HG03460 (cell line): ENCODE measurements around the gene ERI3.

Experiments used
- ATAC-seq: cut with Tn5 transposase; IDR thresholded peaks from one replicate; pipeline ENCODE4 v1.9.1; 2021; ENCODE audit not compliant: unreplicated experiment

The ERI3 gene

GRCh38 chr1:44354840-44355581 is at the start of gene ERI3:
Gene ERI3 (minus strand): TSS chr1:44355257. CDS start chr1:44355026, 231 bp downstream.
- peak; percentile 97 for ATAC-seq

DNA sequence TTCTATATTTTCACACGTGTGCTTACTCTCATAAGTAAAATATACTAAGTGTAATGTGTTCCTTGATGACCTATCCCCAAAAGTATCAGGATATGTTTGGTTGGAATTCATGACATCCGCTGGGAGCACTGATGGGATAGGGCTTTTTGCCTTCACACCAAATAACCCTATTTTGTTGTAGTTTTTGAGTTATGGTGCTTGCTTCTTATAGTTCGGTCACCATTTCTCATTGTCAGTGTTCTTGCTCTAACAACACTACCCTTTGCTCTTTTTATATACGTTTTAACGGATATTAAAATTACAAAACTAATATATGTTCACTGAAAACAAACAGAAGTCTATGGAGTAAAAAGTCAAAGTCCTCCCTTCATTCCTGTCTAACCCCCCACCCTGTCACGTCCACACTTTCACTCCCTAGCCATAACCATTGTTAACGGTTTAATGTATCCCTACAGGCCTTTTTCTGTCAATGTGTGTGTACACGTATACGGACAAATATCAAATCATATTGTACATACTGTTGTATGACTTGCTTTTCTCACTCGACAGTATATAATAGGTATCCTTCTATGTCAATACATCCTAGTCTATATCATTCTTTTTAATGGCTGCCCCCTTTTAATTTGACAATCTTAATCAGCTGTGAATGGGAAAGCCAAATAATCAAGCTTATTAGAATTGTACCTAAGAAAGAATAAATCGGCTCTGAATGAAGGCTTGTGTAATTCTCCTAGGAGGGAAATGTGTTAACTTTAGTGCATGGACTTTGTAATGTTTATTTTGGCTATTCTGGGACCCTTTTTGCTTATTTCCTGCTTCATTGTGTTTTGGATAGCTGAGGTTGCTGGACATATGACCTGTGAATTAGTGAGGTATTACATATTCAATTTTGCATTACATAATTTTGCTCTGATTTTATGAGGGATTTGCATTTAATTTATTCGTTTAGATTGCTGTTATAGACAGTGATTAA is 46.5 kb upstream of the ERI3 start:
- no peak for ATAC-seq

DNA sequence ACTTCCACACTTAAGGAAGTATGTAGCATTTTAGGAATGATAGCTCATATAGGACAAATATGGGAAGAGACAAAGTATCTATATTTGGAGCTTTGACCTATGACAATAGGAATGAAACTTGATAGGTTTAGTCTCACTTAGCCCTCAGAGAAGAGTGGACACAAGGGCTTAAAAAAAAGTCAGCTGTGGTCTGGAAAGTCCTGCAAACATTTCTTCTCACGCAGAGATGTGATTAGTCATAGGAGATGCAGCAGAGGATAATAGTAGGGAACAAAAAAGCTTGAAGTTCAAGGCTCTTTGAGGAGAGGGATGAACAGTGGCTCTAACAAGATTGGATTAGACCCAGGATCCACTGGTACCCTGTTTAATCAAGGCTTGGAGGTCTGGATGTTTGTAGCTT is 35.2 kb upstream of the ERI3 start:
- no peak for ATAC-seq

DNA sequence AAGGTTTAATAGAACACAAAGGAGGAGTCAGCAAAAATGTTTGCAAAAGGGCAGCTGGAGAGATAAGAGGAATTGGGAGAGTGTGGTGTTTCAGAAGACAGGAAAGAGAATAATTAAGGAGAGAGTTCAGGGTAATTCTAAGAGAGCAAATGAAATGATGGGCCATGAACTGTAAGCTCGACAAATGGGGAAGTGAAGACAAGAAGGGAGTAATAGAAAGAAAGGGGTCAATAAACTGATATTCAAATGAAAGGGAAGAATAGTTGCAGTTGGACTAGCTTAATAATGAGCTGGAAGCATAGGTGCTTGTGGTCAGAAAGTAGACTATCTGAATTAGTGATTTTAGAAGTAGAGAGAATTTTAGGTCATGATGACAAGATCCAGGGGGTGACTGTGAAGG is 34.4 kb upstream of the ERI3 start:
- ATAC-seq, result no peak

DNA sequence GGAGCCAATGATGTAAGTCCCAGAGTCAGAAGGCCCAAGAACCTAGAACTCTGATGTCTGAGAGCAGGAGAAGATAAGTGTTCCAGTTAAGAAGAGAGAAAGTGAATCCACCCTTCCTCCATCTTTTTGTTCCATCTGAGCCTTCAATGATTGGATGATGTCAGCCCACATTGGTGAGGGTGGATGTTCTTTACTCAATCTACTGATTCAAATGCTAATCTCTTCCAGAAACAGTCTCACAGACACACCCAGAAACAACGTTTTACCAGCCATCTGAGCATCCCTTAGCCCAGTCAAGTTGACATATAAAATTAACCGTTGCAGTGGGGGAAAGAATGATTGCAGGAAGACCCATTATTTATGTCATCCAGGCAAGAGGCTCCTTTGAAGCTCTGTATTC is 33.5 kb upstream of the ERI3 start:
- ATAC-seq, result no peak

GRCh38 chr1:44380666-44381177 is 25.7 kb upstream of the ERI3 start:
- ATAC-seq, result no peak

DNA sequence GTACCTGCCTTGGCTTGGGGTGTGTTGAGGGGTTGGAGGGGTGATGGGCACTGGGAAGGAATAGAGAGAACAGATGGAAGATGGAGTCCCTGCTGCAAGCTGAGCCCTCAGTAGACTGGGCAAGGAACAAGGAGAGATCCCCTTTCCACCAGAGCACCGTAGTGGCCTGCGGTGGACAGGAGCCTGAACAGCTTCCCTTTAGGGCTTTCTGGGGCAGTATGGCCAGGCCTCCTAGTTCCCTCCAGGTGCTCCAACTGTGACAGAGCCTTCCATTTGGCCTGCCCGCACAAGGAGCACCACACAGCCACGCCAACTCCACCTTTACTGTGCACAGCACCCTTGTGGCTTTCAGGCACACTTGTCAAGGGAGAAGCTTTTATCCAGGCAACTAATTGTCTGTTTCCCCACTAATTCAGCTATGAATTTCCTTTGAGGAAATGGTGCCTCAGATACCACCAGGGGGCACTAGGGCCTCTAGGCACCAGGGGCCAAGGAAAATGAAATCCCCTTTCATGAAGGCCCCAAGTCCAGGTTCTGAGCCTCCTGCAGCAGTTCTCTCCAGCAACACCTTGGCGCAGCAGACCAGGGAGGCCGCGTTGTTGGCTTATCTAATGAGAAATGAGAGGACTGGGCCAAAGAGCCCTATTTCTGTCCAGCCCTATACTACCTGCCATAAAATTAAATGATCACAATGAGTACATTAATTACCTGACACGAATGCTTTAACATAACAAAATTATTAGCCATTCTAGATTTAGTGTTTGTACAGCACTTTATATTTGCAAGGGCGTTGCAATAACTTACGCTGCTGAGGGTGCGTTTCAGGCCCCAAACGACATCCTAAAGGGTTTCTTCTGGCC is 23.1 kb upstream of the ERI3 start:
- no peak for ATAC-seq

DNA sequence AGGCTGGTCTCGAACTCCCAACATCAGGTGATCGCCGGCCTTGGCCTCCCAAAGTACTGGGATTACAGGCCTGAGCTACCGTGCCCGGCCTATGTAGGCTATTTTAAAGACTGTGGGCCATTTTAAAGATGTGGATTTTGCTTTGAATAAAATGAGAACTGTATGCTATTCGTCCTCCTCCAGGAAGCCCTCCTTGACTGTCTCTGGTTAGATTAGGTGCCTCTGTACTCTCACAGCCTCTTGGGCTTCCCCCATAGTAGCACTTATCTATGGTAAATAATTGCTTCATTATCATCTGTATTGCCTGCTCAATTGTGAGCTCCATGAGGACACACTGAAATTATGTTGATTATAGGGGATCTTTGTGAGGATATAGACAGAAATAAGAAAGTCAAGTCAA is 20.5 kb upstream of the ERI3 start:
- no peak for ATAC-seq

DNA sequence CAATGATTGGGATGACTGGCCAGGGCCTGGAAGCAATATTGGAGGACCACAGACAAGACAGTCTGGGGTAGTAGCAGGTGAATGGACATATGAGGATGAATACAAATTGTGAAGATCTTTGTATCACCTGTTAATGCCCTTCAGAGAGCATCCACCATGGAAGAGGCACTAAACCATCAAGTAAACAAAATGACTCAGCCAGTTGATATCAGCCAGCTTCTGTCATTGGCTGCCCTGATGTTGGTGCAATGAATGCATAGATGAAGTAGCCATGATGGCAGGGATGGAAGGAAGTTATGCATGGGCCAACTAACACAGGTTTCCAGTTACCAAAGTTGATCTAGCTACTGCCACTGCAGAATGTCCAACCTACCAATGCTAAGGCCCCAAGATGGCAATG is 16.1 kb upstream of the ERI3 start:
- ATAC-seq, result no peak

GRCh38 chr1:44368471-44369151 is 13.6 kb upstream of the ERI3 start:
- ATAC-seq, result no peak

DNA sequence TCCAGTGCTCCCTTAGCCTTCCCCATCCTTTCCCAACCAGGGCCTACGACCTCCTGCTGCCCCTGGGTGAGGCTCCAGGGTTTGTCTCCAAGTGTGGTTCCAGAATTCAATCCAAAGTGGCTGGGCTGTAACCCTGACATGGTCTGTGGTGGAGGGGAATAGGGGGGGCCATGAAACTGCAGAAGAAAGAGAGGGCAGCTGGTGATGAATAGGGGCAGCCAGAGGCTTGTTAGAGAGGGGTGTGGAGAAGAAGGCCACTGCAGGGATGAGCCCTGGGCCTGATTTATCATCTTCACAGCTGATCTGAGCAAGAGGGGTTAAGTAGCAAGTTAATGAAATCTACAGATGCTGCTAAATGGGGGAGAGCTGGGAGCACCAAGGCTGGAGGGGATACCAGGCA is 12.9 kb upstream of the ERI3 start:
- no peak for ATAC-seq

- ATAC-seq, result no peak
These were observed 11.4 kb upstream of the ERI3 start for GRCh38 chr1:44366371-44366975.

- ATAC-seq, result no peak
These were observed 6.4 kb upstream of the ERI3 start for GRCh38 chr1:44361478-44361877.

GRCh38 chr1:44359234-44359935 is 4.3 kb upstream of the ERI3 start:
- ATAC-seq, result no peak

GRCh38 chr1:44357710-44358109 is 2.7 kb upstream of the ERI3 start:
- ATAC-seq, result no peak

GRCh38 chr1:44355582-44356305 is 687 bp upstream of the ERI3 start:
- ATAC-seq, result no peak

DNA sequence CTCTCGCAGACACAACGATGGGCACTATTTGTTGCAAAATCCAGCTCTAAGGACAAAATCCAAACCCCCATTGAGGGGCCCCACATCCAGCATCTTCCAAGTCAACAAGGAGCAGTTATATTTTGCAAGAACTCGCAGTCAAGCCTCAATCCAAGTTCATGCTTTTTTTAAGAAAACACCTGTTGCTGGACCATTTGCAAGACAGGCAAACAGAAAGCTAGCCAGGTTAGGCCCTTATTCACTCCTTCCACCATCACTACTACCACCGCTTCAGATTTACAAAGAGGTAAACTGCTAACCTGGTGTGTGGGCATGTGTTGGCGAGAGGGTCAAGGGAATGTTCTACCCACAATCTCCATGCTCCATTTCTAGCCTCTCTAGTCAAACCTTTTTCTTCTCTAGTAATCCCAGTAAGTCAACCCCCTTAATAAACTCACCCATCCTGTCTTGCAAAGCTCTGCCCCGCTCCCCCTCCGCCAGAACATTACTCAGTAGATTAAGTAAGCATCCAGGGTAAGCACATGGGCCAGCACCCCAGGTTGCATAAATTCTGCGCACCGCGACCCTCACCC is 703 bp downstream of the ERI3 start:
- ATAC-seq, result no peak

DNA sequence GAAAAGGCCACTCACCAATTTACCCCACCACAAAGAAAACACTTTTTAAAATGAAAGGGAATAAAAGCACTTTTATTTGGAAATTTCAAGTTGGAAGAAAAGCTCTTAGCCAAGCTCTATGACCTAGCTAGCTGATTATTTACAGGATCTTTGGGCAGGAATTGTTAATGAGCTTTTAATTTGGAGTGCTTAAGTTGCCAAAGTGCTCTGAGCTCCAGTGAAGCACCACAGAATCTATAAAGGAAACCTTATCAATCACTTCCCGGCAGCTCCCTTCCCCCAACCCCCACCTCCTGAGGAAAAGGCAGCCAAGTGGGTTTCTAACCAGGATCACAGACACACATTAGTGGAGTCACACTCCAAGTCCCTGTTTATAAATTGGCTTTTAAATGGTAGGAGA is 1.5 kb downstream of the ERI3 start:
- no peak for ATAC-seq
